HG02571 (cell line): ENCODE results near the gene OR51V1.
"Not testable (repeated sequence)": the region's sequence is repeated elsewhere in the genome, so short reads cannot be mapped to it uniquely, and the experiment has no call there.

Experiments used
- ATAC-seq: cut with Tn5 transposase; IDR thresholded peaks from one replicate; pipeline ENCODE4 v1.9.1; 2021; ENCODE audit warnings: mild to moderate bottlenecking, moderate library complexity; ENCODE audit not compliant: unreplicated experiment

The OR51V1 gene

GRCh38 chr11:5174934-5175333, 25.5 kb downstream of the OR51V1 start:
- ATAC-seq = no peak

- no peak for ATAC-seq
These were observed 28.6 kb downstream of the OR51V1 start for GRCh38 chr11:5171856-5172255.

GRCh38 chr11:5165898-5166297, 34.6 kb downstream of the OR51V1 start:
- not testable (repeated sequence) for ATAC-seq

GRCh38 chr11:5164807-5165206, 35.7 kb downstream of the OR51V1 start:
- ATAC-seq = not testable (repeated sequence)

GRCh38 chr11:5161045-5161444, 39.4 kb downstream of the OR51V1 start:
- ATAC-seq = not testable (repeated sequence)

GRCh38 chr11:5160217-5160616, 40.3 kb downstream of the OR51V1 start:
- ATAC-seq = not testable (repeated sequence)

GRCh38 chr11:5159806-5160205, 40.7 kb downstream of the OR51V1 start:
- ATAC-seq = no peak

- ATAC-seq = no peak
These were observed 45.8 kb downstream of the OR51V1 start, which contains the start of gene OR52A1 for GRCh38 chr11:5154657-5155056. TSS of gene OR52A1 (minus strand) at chr11:5154757. CDS start at chr11:5152369, 2,388 bp downstream.

GRCh38 chr11:5153574-5154431, 46.7 kb downstream of the OR51V1 start:
- no peak for ATAC-seq

GRCh38 chr11:5151713-5152153, 48.7 kb downstream of the OR51V1 start:
- no peak for ATAC-seq
